Measurements from ENCODE around the gene GPHN.
"Not testable (repeated sequence)": the region's sequence is repeated elsewhere in the genome, so short reads cannot be mapped to it uniquely, and the experiment has no call there.

GPHN gene

GRCh38 chr14:67016856-67017255 lies 508.9 kb downstream of the GPHN start:
- Mint-ChIP-seq H3K9me3 (no peaks in the 10 kb centered on the region), H3K27me3 (no peaks in the 10 kb centered on the region), H3K36me3 (ENCODE audit: low read depth) (no peaks in the 10 kb centered on the region), H3K27ac (no peak overlapping the region), H3K4me1 (ENCODE audit: low read depth) (no peaks in the 10 kb centered on the region), H3K4me3 (no peak overlapping the region)
- intact Hi-C loops (cut with micrococcal nuclease) = no loop called here

GRCh38 chr14:67018720-67019119 lies 510.8 kb downstream of the GPHN start:
- Mint-ChIP-seq H3K4me3 (no peak overlapping the region), H3K4me1 (ENCODE audit: low read depth) (no peaks in the 10 kb centered on the region), H3K27me3 (no peaks in the 10 kb centered on the region), H3K36me3 (ENCODE audit: low read depth) (no peaks in the 10 kb centered on the region), H3K27ac (no peak overlapping the region), H3K9me3 (no peaks in the 10 kb centered on the region)
- intact Hi-C loops (cut with micrococcal nuclease) = no loop called here

- no peaks in the 10 kb centered on the region for H3K27me3 Mint-ChIP-seq
- H3K36me3 Mint-ChIP-seq (ENCODE audit: low read depth) = no peaks in the 10 kb centered on the region
- H3K4me3 Mint-ChIP-seq = no peak overlapping the region
- intact Hi-C loops (cut with micrococcal nuclease) = no loop called here
- no peaks in the 10 kb centered on the region for H3K9me3 Mint-ChIP-seq
- H3K4me1 Mint-ChIP-seq (ENCODE audit: low read depth) = no peaks in the 10 kb centered on the region
- no peak overlapping the region for H3K27ac Mint-ChIP-seq
Measured at GRCh38 chr14:67019796-67020195, 511.8 kb downstream of the GPHN start.

- H3K36me3 Mint-ChIP-seq (ENCODE audit: low read depth) = peaks cover 7% of the 10 kb centered on the region
- intact Hi-C loops (cut with micrococcal nuclease) = no loop called here
- H3K27me3 Mint-ChIP-seq = no peaks in the 10 kb centered on the region
- H3K27ac Mint-ChIP-seq = no peak overlapping the region
- H3K4me3 Mint-ChIP-seq = no peak overlapping the region
- H3K4me1 Mint-ChIP-seq (ENCODE audit: low read depth) = no peaks in the 10 kb centered on the region
- peaks cover 52% of the 10 kb centered on the region for H3K9me3 Mint-ChIP-seq
Measured at GRCh38 chr14:67031920-67032774, 524.2 kb downstream of the GPHN start.

- Mint-ChIP-seq H3K27ac (no peak overlapping the region), H3K4me3 (no peak overlapping the region), H3K27me3 (no peaks in the 10 kb centered on the region), H3K9me3 (peaks cover 8% of the 10 kb centered on the region), H3K4me1 (ENCODE audit: low read depth) (no peaks in the 10 kb centered on the region), H3K36me3 (ENCODE audit: low read depth) (no peaks in the 10 kb centered on the region)
- intact Hi-C loops (cut with micrococcal nuclease) = no loop called here
Measured at GRCh38 chr14:67045440-67045839, 537.5 kb downstream of the GPHN start.

GRCh38 chr14:67050896-67051295 lies 542.9 kb downstream of the GPHN start:
- intact Hi-C loops (cut with micrococcal nuclease) = no loop called here
- no peak overlapping the region for H3K4me3 Mint-ChIP-seq
- no peaks in the 10 kb centered on the region for H3K27me3 Mint-ChIP-seq
- peaks cover 41% of the 10 kb centered on the region for H3K9me3 Mint-ChIP-seq
- H3K36me3 Mint-ChIP-seq (ENCODE audit: low read depth) = peaks cover 5% of the 10 kb centered on the region
- H3K27ac Mint-ChIP-seq = no peak overlapping the region
- H3K4me1 Mint-ChIP-seq (ENCODE audit: low read depth) = no peaks in the 10 kb centered on the region

GRCh38 chr14:67056684-67057083 lies 548.7 kb downstream of the GPHN start:
- Mint-ChIP-seq H3K9me3 (peaks cover 34% of the 10 kb centered on the region), H3K36me3 (ENCODE audit: low read depth) (no peaks in the 10 kb centered on the region), H3K4me3 (no peak overlapping the region), H3K27me3 (no peaks in the 10 kb centered on the region), H3K27ac (no peak overlapping the region), H3K4me1 (ENCODE audit: low read depth) (no peaks in the 10 kb centered on the region)
- intact Hi-C loops (cut with micrococcal nuclease) = no loop called here

DNA sequence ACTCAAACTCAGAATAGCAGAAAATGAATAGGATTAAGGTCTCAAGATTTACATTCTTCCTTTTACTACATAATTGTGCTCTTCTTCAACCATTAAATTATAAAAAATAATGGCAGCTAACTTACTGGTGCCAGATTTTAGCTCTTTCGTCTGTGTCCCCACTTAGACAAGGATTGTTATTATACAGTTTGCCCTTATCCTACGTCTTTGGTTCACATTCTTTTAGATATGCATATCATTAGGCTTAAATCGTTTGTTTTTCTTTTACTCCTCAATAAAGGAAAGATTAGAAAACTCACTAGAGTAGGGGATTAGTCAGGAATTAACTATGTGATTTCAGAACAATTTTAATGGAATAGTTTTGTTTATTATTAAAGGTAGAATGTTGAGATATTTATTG lies 551.6 kb downstream of the GPHN start:
- intact Hi-C loops (cut with micrococcal nuclease) = no loop called here
- Mint-ChIP-seq H3K27me3 (no peaks in the 10 kb centered on the region), H3K27ac (no peak overlapping the region), H3K4me1 (ENCODE audit: low read depth) (no peaks in the 10 kb centered on the region), H3K36me3 (ENCODE audit: low read depth) (no peaks in the 10 kb centered on the region), H3K4me3 (no peak overlapping the region), H3K9me3 (peaks cover 11% of the 10 kb centered on the region)

DNA sequence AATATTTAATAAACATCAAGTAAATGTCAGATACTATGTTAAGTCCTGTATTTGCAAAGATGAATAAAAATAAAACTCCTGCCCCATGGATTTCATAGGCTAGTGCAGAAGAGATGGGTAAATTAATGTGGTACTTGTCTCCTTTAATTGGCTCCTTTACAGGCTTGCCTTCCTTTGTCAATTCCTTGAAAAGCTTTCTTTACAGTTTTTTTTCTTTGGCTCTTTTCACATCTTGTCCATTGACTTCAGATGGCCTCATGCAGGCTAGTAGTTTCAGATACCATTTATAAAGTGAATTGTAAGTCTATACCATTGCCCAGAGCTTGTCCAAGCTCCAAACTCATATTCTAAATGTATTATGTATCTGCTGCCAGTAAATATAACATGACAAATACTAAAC lies 552.6 kb downstream of the GPHN start:
- intact Hi-C loops (cut with micrococcal nuclease) = no loop called here

GRCh38 chr14:67067070-67067814 lies 559.3 kb downstream of the GPHN start:
- H3K4me3 Mint-ChIP-seq; H3K4me1 Mint-ChIP-seq (ENCODE audit: low read depth); H3K27me3 Mint-ChIP-seq; intact Hi-C loops (cut with micrococcal nuclease); H3K36me3 Mint-ChIP-seq (ENCODE audit: low read depth); H3K27ac Mint-ChIP-seq: not testable (repeated sequence)
- H3K9me3 Mint-ChIP-seq = peaks cover 14% of the 10 kb centered on the region

More for the DNA sequence above, 552.6 kb downstream of the GPHN start:
- H3K9me3 Mint-ChIP-seq = peaks cover 21% of the 10 kb centered on the region
- no peak overlapping the region for H3K27ac Mint-ChIP-seq
- H3K27me3 Mint-ChIP-seq = no peaks in the 10 kb centered on the region
- H3K4me1 Mint-ChIP-seq (ENCODE audit: low read depth) = no peaks in the 10 kb centered on the region
- no peaks in the 10 kb centered on the region for H3K36me3 Mint-ChIP-seq (ENCODE audit: low read depth)
- no peak overlapping the region for H3K4me3 Mint-ChIP-seq

DNA sequence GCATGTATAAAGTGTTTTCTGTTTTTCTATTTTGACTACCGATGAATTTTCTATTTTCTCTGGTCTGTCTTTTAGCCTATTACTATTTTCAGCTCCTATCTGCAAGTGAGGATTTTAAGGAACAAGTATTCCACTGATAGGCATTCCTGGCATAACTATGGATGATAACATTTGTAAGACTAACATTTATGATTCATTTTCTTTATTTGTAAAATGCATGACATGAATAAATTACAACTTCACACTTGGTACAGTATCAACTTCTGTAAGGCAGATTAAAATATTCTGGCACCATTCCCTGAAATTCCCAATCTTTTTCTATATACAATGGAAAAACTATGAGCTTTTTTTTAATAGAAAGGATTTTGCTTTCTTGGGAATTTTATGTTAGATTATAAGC lies 560.3 kb downstream of the GPHN start:
- Mint-ChIP-seq H3K27me3 (no peaks in the 10 kb centered on the region), H3K36me3 (ENCODE audit: low read depth) (no peaks in the 10 kb centered on the region), H3K9me3 (peaks cover 14% of the 10 kb centered on the region), H3K27ac (no peak overlapping the region), H3K4me3 (no peak overlapping the region), H3K4me1 (ENCODE audit: low read depth) (no peaks in the 10 kb centered on the region)
- intact Hi-C loops (cut with micrococcal nuclease) = no loop called here

- H3K27me3 Mint-ChIP-seq = no peaks in the 10 kb centered on the region
- H3K4me3 Mint-ChIP-seq = no peak overlapping the region
- no peaks in the 10 kb centered on the region for H3K36me3 Mint-ChIP-seq (ENCODE audit: low read depth)
- intact Hi-C loops (cut with micrococcal nuclease) = no loop called here
- H3K27ac Mint-ChIP-seq = no peak overlapping the region
- H3K4me1 Mint-ChIP-seq (ENCODE audit: low read depth) = no peaks in the 10 kb centered on the region
- no peaks in the 10 kb centered on the region for H3K9me3 Mint-ChIP-seq
Measured at GRCh38 chr14:67071506-67071905, 563.6 kb downstream of the GPHN start.

GRCh38 chr14:67077921-67078320 lies 570.0 kb downstream of the GPHN start:
- Mint-ChIP-seq H3K4me3 (no peak overlapping the region), H3K9me3 (peaks cover 13% of the 10 kb centered on the region), H3K36me3 (ENCODE audit: low read depth) (no peaks in the 10 kb centered on the region), H3K27ac (no peak overlapping the region), H3K4me1 (ENCODE audit: low read depth) (peaks cover 6% of the 10 kb centered on the region), H3K27me3 (no peaks in the 10 kb centered on the region)
- intact Hi-C loops (cut with micrococcal nuclease) = no loop called here

GRCh38 chr14:67079846-67080245 lies 571.9 kb downstream of the GPHN start:
- no peaks in the 10 kb centered on the region for H3K36me3 Mint-ChIP-seq (ENCODE audit: low read depth)
- H3K27ac Mint-ChIP-seq = no peak overlapping the region
- peaks cover 6% of the 10 kb centered on the region for H3K4me1 Mint-ChIP-seq (ENCODE audit: low read depth)
- H3K9me3 Mint-ChIP-seq = peaks cover 21% of the 10 kb centered on the region
- H3K4me3 Mint-ChIP-seq = no peak overlapping the region
- no peaks in the 10 kb centered on the region for H3K27me3 Mint-ChIP-seq
- intact Hi-C loops (cut with micrococcal nuclease) = no loop called here

All from dendritic cell treated with granulocyte-macrophage colony-stimulating factor and Interleukin-4, amounts not matched to agents 40 ng/mL and 50 ng/mL, for 4 days (primary cell).